Stimulated activated CD8-positive, alpha-beta memory T cell treated with anti-CD3 and anti-CD28 coated beads, Interleukin-7, amount 100 ng/mL, for 4 hours (primary cell): ENCODE data around the gene AFG1L.
"Not testable (repeated sequence)": the region's sequence is repeated elsewhere in the genome, so short reads cannot be mapped to it uniquely, and the experiment has no call there.

Experiments
- DNase-seq, 2 donors: peaks; one replicate each; pipeline ENCODE4 v3.0.0-alpha.2; 2020; ENCODE audit warnings: low read depth in 2 of 2

The AFG1L gene

GRCh38 chr6:108350528-108350927, 55.7 kb downstream of the AFG1L start:
- no peak for DNase-seq

DNA sequence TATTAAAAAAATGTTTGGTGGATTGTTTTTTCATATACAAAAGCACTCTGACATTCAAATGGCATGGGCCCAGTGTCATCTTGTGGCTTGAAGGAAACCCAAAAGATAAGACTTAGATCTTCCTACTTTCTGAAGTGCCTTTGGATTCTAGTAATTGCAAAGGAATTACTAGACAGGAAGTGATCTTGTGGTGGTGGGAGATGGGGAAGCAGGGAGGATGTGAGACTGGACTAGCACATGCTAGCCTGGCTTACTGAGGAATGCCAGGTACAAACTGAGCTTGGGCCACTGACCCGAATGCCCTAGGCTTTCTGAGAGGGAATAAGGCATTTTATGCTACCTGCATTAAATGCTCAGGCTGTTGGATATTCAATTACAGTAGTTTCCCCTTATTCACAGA, 59.0 kb downstream of the AFG1L start:
- no peak for DNase-seq

- no peak for DNase-seq
Measured at GRCh38 chr6:108355120-108355519, 60.3 kb downstream of the AFG1L start.

- no peak for DNase-seq
Measured at GRCh38 chr6:108355890-108356289, 61.0 kb downstream of the AFG1L start.

- DNase-seq: no peak
Measured at GRCh38 chr6:108359901-108360882, 65.3 kb downstream of the AFG1L start.

- no peak for DNase-seq
Measured at GRCh38 chr6:108360919-108361311, 66.1 kb downstream of the AFG1L start.

- no peak for DNase-seq
Measured at GRCh38 chr6:108361312-108361932, 66.6 kb downstream of the AFG1L start.

- no peak for DNase-seq
Measured at GRCh38 chr6:108362455-108362854, 67.6 kb downstream of the AFG1L start.

DNA sequence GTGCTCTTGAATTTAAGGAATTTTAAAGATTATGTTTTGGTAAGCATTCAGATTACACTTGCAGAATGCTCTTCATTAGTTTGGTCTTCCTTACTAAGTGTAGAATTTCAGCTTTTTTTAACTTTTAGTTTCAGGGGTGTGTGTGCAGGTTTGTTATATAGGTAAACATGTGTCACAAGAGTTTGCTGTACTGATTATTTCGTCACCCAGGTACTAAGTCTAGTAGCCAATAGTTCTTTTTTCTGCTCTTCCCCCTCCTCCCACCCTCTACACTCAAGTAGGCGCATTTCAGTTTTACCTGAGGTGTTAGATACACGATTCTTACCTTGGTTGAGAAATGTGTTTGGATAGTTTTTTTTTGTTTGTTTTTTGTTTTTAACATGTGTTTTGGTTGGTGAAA, 68.3 kb downstream of the AFG1L start:
- DNase-seq: no peak

GRCh38 chr6:108363889-108364313, 69.0 kb downstream of the AFG1L start:
- no peak for DNase-seq

- no peak for DNase-seq
Measured at GRCh38 chr6:108364470-108364869, 69.6 kb downstream of the AFG1L start.

DNA sequence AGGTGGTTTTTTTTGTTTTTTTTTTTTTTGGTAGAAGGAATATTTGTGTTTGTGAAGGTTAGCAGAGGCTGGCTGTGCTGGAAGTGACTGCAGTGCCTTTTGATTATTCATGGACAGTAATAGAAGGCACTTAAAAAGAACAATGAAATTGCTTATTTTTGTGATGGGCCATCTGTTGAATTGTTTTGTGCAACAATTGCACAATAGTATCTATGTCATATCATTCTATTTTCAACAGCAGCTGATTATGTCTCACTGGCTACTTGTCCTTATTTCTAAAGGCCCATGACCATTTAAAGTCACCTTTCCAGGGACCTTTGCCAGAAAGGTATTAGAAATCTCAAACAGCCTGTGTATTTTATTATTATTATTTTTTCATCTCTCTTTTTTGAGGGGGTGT, 70.6 kb downstream of the AFG1L start:
- DNase-seq: no peak

GRCh38 chr6:108366236-108366635, 71.4 kb downstream of the AFG1L start:
- no peak for DNase-seq

DNA sequence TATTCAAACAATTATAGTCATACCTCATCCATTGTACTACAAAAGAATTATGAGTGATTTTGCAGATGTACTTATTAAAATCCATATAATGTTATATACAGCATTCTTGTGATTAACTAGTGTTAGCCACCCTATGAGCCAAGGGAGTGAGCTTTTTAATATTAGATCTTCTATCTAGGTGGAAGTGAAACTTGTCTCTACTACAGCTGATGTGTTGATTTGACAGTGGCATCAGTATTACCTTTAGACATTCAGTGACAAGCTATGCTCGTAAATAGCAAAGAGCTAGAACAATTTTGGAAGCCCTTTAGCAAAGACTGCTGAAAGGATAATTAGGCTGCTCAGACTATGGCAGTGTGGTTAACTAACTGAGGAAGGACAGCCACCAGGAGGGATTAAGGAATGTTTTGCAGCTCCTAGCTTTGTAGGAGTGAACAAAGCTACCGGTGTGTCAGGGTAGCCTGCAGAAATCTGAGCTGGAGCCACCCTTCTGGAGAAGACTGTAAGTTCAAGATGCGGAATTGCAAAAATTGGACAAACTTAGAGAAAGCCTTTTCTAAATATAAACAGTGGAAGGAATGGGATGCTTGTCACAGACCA, 73.7 kb downstream of the AFG1L start:
- no peak for DNase-seq

- DNase-seq: no peak
Measured at GRCh38 chr6:108380876-108381275, 86.0 kb downstream of the AFG1L start.

GRCh38 chr6:108383981-108384380, 89.1 kb downstream of the AFG1L start:
- DNase-seq: no peak

DNA sequence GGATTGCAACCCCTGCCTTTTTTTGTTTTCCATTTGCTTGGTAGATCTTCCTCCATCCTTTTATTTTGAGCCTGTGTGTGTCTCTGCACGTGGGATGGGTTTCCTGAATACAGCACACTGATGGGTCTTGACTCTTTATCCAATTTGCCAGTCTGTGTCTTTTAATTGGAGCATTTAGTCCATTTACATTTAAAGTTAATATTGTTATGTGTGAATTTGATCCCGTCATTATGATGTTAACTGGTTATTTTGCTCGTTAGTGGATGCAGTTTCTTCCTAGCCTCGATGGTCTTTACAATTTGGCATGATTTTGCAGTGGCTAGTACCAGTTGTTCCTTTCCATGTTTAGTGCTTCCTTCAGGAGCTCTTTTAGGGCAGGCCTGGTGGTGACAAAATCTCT, 94.3 kb downstream of the AFG1L start:
- DNase-seq: not testable (repeated sequence)

DNA sequence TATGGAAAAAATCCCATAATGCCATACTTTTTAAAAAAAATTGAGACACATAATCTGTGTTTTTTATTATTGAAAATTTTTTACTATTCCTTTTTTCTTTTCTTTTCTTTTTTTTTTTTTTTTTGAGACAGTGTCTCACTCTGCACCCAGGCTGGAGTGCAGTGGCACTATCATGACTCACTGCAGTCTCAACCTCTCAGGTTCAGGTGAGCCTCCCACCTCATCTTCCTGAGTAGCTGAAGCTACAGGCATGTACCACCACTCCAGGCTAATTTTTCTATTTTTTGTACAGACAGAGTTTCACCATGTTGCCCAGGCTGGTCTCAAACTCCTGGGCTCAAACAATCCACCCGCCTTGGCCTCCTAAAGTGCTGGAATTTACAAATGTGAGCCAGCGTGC, 100.4 kb downstream of the AFG1L start:
- DNase-seq: no peak

DNA sequence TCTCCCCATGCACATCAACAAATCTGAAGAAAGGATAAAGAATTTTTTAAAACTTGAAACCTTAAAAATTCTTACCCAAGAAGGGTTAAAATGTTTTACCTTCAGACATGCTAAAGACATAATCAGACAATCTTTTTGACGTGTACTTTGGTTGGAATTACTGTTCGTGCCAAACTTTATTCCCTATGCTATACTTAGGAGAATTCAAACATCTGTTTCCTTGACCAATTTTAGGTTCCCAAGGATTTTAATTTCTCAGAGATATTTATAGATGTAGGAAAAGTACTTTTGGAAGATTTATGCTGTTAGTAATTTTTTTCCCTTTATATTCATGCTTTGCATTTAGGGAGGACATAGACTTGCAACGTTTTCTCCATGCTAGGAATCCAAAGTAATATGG, 108.4 kb downstream of the AFG1L start:
- no peak for DNase-seq

GRCh38 chr6:108406943-108407342, 112.1 kb downstream of the AFG1L start:
- no peak for DNase-seq

- no peak for DNase-seq
Measured at GRCh38 chr6:108407904-108408827, 113.3 kb downstream of the AFG1L start.

GRCh38 chr6:108408861-108409260, 114.0 kb downstream of the AFG1L start:
- DNase-seq: no peak
